HepG2 (cell line): ENCODE results near the gene RAB3IP. TPM values are rescaled to one million over a fixed set of nuclear protein-coding genes. Genes with fewer than 3 reads are reported as not detected.

ENCODE experiments used
- ATAC-seq: fragments of 200-7000 bp; cut with Tn5 transposase; 3 replicates; pipeline ENCODE4 v1.9.1; 2020; ENCODE audit warnings: mild to moderate bottlenecking, moderate library complexity
- BruUV-seq: library from RNA; stranded (reverse); fragments of 400-500 nt; replicated peaks from 2 replicates; lab custom pipeline; 2021; lab: Mats Ljungman, UMichigan
- CTCF ChIA-PET: fragments of 300-600 bp; formaldehyde crosslinking; extraction: SDS; loops from one replicate; lab custom pipeline; 2021; ENCODE audit warnings: low total read pairs, inconsistent platforms, low intra/inter-chr PET ratio; lab: Yijun Ruan, JAX
- POLR2A ChIA-PET: fragments of 350-600 bp; sonication (Branson Sonifier 250); formaldehyde crosslinking; loops from one replicate; lab custom pipeline; 2020; ENCODE audit warnings: antibody characterized with exemption, inconsistent platforms; lab: Yijun Ruan, JAX
- DNase-seq: peaks from one replicate; pipeline ENCODE4 v3.0.0-alpha.2; 2015; ENCODE audit warnings: low spot score
- FAIRE-seq: peaks from 3 replicates; lab custom pipeline; 2011; peaks lifted over from hg19 to GRCh38; lab: Jason Lieb, UNC
- H2AFZ ChIP-seq: one replicate; pipeline ENCODE4 v1.6.1; 2011; ENCODE audit warnings: low read length, inconsistent platforms
- H3K27ac ChIP-seq: fragments of 300-600 bp; 3 replicates; pipeline ENCODE4 v1.8.0; 2011; ENCODE audit warnings: mixed run types, mild to moderate bottlenecking, mixed read lengths, low read length, inconsistent platforms; ENCODE audit not compliant: insufficient read depth; ENCODE audit errors: extremely low read length
- H3K27me3 ChIP-seq, 2 experiments: fragments of 200-600 bp in 1 of 2; 2 replicates in 1 of 2; 3 replicates in 1 of 2; pipeline versions ENCODE4 v1.6.0 to v1.8.0; 2011; ENCODE audit warnings: low read length in 2 of 2, mild to moderate bottlenecking in 2 of 2, moderate library complexity in 2 of 2, inconsistent platforms in 1 of 2; ENCODE audit not compliant: insufficient read depth in 2 of 2, control insufficient read depth in 1 of 2
- H3K36me3 ChIP-seq, 2 experiments: fragments of 200-600 bp in 1 of 2; replicated peaks in 1 of 2; 2 replicates in 1 of 2; 3 replicates in 1 of 2; pipeline versions ENCODE4 v1.5.1 to v1.8.0; 2011; ENCODE audit warnings: low read length in 2 of 2, inconsistent platforms in 1 of 2; ENCODE audit not compliant: insufficient read depth in 2 of 2, control insufficient read depth in 1 of 2
- H3K4me1 ChIP-seq: 2 replicates; pipeline ENCODE4 v1.5.1; 2012; ENCODE audit warnings: low read length, inconsistent platforms; ENCODE audit not compliant: insufficient read depth
- H3K4me2 ChIP-seq: 2 replicates; pipeline ENCODE4 v1.6.0; 2011; ENCODE audit warnings: low read depth, low read length, inconsistent platforms
- H3K4me3 ChIP-seq, 3 experiments: fragments of 200-600 bp in 1 of 3; sonication (generic), shearing (Covaris generic) in 1 of 3; replicated peaks in 1 of 3; 2 replicates each; pipeline ENCODE4 v1.5.1; 2011 to 2016; ENCODE audit warnings: low read length in 3 of 3, inconsistent platforms in 2 of 3, low read depth in 2 of 3, mild to moderate bottlenecking in 2 of 3, control low read depth in 1 of 3, mixed read lengths in 1 of 3; ENCODE audit not compliant: insufficient read depth in 1 of 3
- H3K79me2 ChIP-seq: one replicate; pipeline ENCODE4 v1.6.1; 2011; ENCODE audit warnings: low read length, inconsistent platforms; ENCODE audit not compliant: insufficient read depth
- H3K9ac ChIP-seq: 2 replicates; pipeline ENCODE4 v1.6.0; 2011; ENCODE audit warnings: mild to moderate bottlenecking, low read depth, low read length, inconsistent platforms; ENCODE audit not compliant: insufficient read depth
- H3K9me3 ChIP-seq: 2 replicates; pipeline ENCODE4 v1.5.1; 2012; ENCODE audit warnings: mild to moderate bottlenecking, low read length
- H4K20me1 ChIP-seq: 2 replicates; pipeline ENCODE4 v1.6.0; 2011; ENCODE audit warnings: inconsistent platforms, mild to moderate bottlenecking, low read length, moderate library complexity; ENCODE audit not compliant: insufficient read depth
- AFF4 ChIP-seq: sonication (generic); formaldehyde crosslinking; IDR thresholded peaks from 2 replicates; pipeline ENCODE4 v1.4.0; 2020; ENCODE audit warnings: missing genetic modification reagents
- GTF3A ChIP-seq: sonication (generic); formaldehyde crosslinking; conservative IDR thresholded peaks from 2 replicates; pipeline ENCODE4 v1.4.0; 2020; ENCODE audit warnings: mild to moderate bottlenecking, missing genetic modification reagents
- ISX ChIP-seq: sonication (generic); formaldehyde crosslinking; conservative IDR thresholded peaks from 2 replicates; pipeline ENCODE4 v1.5.0; 2020; ENCODE audit warnings: missing genetic modification reagents
- NFIB ChIP-seq: sonication (generic); formaldehyde crosslinking; IDR thresholded peaks from 2 replicates; pipeline ENCODE4 v1.9.0; 2021; ENCODE audit warnings: missing genetic modification reagents, mild to moderate bottlenecking, borderline replicate concordance
- SAP130 ChIP-seq: IDR thresholded peaks from 2 replicates; pipeline ENCODE4 v1.6.1; 2016; ENCODE audit warnings: low read depth
- ZMAT3 ChIP-seq: sonication (generic); formaldehyde crosslinking; conservative IDR thresholded peaks from 2 replicates; pipeline ENCODE4 v1.7.0; 2021; ENCODE audit warnings: missing genetic modification reagents
- ZNF577 ChIP-seq: sonication (generic); formaldehyde crosslinking; IDR thresholded peaks from 2 replicates; pipeline ENCODE4 v1.4.0; 2020; ENCODE audit warnings: mild to moderate bottlenecking, low read depth, missing genetic modification reagents, borderline replicate concordance
- ZNF775 ChIP-seq: sonication (generic); formaldehyde crosslinking; IDR thresholded peaks from 2 replicates; pipeline ENCODE4 v1.4.0; 2020; ENCODE audit warnings: missing genetic modification reagents, mild to moderate bottlenecking, moderate library complexity, borderline replicate concordance
- ZSCAN25 ChIP-seq: sonication (generic); formaldehyde crosslinking; IDR thresholded peaks from 2 replicates; pipeline ENCODE4 v1.8.0; 2022; ENCODE audit warnings: mild to moderate bottlenecking, missing genetic modification reagents
- WGBS: methylation state at CpG from one replicate; pipeline ENCODE4 v1.1.6; 2017; ENCODE audit warnings: low lambda C conversion rate; 5-methylcytosine and 5-hydroxymethylcytosine counted together
- in situ Hi-C: cut with HindIII; loops from 2 replicates; pipeline ENCODE4 v1.10.0; 2017; ENCODE audit warnings: low pct_unique_long_range_greater_than_20kb; ENCODE audit not compliant: extremely low pct_ligation_motif_present
- intact Hi-C: fragments of 100-400 bp; cut with micrococcal nuclease; formaldehyde crosslinking; loops from one replicate; pipeline ENCODE4 v1.10.0; 2022; ENCODE audit not compliant: unreplicated experiment
- polyA plus RNA-seq, 8 experiments: library from polyadenylated mRNA; depleted of rRNA in 3 of 8; stranded (reverse) in 7 of 8; unstranded in 1 of 8; fragments of >200 nt; fragmentation: Illumina TruSeq in 4 of 8; extraction: Trizol in 4 of 8; gene quantifications; 2 replicates each; pipeline versions ENCODE4 v1.2.1 to v1.2.3, GENCODE V29; 2011 to 2016; ENCODE audit warnings: low read depth in 4 of 8, missing spikeins in 1 of 8, mixed read lengths in 1 of 8; ENCODE audit not compliant: insufficient read depth in 1 of 8
- total RNA-seq, 5 experiments: library from RNA; depleted of rRNA; stranded (reverse); fragments of >200 nt; fragmentation: Illumina TruSeq; extraction: Trizol; gene quantifications; 2 replicates each; pipeline ENCODE4 v1.2.3, GENCODE V29; 2016; ENCODE audit warnings: low read depth in 1 of 5
- TF ChIP-seq, protein P1 (sequence below): IDR thresholded peaks from 2 replicates; pipeline ENCODE4 v1.6.1; 2016; ENCODE audit warnings: missing genetic modification reagents, missing compliant biosample characterization

Gene RAB3IP
- total and polyA plus RNA-seq, 2 of the 13 experiments (the other 11 are each of a cell fraction or from before 2014, with no cell fraction given), result 33.6 to 41.1 TPM

DNA sequence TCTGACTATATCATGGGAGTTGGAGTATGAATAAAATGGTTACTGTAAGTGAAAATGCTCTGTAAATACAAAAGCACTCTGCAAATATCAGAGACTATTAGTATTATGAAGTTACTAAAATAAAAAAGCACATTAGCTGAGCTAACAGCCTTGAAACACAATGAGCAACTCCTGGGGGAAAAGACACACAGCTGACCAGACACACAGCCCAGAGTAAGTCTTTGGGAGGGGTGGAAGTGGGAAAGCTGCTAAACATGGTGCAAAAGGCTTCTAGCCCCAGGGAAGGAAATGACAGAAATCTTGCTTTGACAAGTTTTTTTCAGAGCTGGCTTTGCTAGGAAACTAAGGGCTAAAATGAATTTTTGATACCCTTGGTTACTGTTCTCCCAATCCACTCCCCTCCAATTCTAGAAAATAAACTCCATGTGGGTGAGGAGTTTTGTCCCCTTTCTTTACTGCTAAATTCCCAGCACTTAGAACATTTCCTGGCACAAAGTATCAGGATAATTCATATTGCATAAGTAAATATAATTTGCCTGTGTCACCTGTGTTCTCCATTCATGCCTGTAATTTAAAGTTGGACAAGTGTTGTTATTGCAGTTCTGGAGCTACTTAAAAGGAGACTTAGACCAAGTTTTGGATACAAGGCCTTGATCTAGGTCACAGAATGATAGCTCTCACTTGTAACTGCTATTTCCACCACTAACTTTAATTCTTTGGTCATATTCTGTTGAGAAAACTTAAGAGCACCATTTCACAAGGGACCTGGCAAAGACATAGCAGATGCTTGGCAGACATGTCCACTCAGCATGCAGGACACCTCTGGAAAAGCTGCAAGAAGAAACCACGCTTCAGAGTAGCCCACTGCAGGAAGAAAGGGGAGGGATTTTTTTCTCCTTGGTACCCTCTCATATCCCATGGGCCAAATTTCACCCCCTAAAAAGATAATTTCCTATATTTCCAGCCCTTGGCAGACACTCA, 19.0 kb upstream of the RAB3IP start (continued):
- TF ChIP-seq ZMAT3 (CRISPR knock-in tag) (no peak), GTF3A (CRISPR knock-in tag) (no peak)

DNA sequence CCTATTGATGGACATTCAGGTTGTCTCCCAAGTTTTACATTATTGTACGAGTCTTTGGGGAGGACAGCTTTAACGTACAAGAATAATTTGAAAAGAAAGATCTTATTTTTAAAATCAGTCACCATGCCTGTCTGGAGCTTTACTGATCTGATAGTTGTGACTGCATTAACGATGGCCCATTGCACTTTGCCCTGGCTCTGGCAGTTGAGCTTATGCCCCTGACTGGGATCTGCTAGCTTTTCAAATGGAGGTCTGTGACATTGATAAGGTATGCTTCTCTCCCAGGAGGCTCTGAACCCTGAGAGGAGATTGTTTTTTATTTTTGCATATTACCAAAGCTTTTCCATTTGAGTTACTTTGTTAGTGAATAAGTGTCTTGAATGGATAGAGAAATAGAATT, 17.9 kb upstream of the RAB3IP start:
- ATAC-seq, result peak; percentile 61; the same call in 2 of the 3 replicates
- no peak for FAIRE-seq
- H3K4me1 ChIP-seq, result no peaks in the 10 kb centered on the region
- H3K9me3 ChIP-seq, result no peaks in the 10 kb centered on the region
- CTCF ChIA-PET, result no interaction called here
- no peak overlapping the region for H3K4me2 ChIP-seq
- no peaks in the 10 kb centered on the region for H3K79me2 ChIP-seq
- POLR2A ChIA-PET, result no interaction called here
- 22% methylated on average over 3 of the region's 3 CpGs for WGBS
- H2AFZ ChIP-seq, result no peak overlapping the region
- intact Hi-C loops (no loop called here), in situ Hi-C loops (no loop called here)
- H3K27ac ChIP-seq, result no peak overlapping the region
- no TSS peak for BruUV-seq
- TF ChIP-seq, protein P1, sequence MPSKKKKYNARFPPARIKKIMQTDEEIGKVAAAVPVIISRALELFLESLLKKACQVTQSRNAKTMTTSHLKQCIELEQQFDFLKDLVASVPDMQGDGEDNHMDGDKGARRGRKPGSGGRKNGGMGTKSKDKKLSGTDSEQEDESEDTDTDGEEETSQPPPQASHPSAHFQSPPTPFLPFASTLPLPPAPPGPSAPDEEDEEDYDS, result no peak
- TF ChIP-seq AFF4, result no peak
- no peak for TF ChIP-seq ZNF775
- no peak for TF ChIP-seq ZSCAN25 (CRISPR knock-in tag)
- TF ChIP-seq ISX, result no peak
- TF ChIP-seq ZNF577 (CRISPR knock-in tag), result no peak
- TF ChIP-seq SAP130 (CRISPR knock-in tag), result no peak
- TF ChIP-seq NFIB, result no peak
- no peaks in the 10 kb centered on the region for H3K36me3 ChIP-seq
- no peaks in the 10 kb centered on the region for H4K20me1 ChIP-seq
- no peak overlapping the region for H3K9ac ChIP-seq
- H3K4me3 ChIP-seq, result no peak overlapping the region
- DNase-seq, result no peak
- H3K27me3 ChIP-seq, result no peaks in the 10 kb centered on the region
